IPS-18c (cell line): ENCODE measurements around the gene CELSR1.
"Not testable (repeated sequence)": the region's sequence is repeated elsewhere in the genome, so short reads cannot be mapped to it uniquely, and the experiment has no call there.

Experiments used
- H3K4me3 ChIP-seq: 2 replicates; pipeline ENCODE4 v1.7.0; 2013; ENCODE audit warnings: low read depth, mild to moderate bottlenecking, low read length, moderate library complexity; ENCODE audit not compliant: insufficient read depth
- H3K9me3 ChIP-seq: one replicate; pipeline ENCODE4 v1.6.1; 2013; ENCODE audit warnings: mild to moderate bottlenecking, low read length, moderate library complexity; ENCODE audit not compliant: control insufficient read depth, insufficient read depth

CELSR1 gene

DNA sequence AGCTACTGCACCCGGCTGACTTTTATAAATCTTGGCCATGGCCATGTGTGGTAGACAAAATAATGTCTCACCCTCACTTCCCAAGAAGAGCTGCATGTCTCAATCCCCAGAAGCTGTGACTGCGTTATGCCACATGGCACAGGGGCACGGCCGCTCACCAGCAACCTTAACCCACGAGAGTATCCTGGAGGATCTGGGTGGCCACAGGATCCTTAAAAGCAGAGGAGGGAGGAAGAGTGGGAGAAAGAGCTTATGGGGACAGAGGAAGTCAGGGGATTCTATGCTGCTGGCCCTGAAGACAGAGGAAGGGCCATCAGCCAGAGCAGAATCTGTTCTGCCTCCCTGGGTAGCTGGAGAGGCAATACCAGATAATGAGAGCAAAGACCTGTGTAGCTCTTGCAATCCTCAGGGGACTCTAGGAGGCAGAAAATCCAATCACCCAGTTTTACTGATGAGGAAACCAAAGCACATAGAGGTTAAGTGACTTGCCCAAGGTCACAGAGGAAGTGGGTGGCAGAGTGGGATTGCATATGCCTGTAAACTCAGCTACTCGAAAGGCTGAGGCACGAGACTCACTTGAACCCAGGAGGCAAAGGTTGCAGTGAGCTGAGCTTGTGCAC, 55.3 kb downstream of the CELSR1 start:
- Histone ChIP-seq H3K4me3 (no peak overlapping the region), H3K9me3 (peaks cover 2% of the 10 kb centered on the region)

DNA sequence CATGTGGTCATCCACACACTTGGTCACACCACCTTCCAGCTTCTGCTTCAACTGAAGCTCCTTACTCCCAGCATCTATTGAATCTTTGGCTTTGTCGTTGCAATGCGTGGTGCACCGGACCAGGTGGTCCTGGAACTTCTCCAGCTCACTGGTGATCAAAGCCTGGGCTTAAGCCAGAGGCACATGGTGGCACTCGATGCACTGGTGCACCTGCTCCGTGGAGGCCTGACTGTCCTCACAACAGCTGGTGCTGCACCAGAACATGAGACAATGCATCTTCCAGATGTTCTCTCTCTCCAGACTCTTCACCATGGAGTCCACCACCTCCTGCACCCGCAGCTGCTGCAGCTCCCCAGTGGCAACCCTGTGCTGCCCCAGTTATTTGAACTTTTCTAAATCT, 56.0 kb downstream of the CELSR1 start:
- Histone ChIP-seq H3K9me3 (peaks cover 2% of the 10 kb centered on the region), H3K4me3 (no peak overlapping the region)

DNA sequence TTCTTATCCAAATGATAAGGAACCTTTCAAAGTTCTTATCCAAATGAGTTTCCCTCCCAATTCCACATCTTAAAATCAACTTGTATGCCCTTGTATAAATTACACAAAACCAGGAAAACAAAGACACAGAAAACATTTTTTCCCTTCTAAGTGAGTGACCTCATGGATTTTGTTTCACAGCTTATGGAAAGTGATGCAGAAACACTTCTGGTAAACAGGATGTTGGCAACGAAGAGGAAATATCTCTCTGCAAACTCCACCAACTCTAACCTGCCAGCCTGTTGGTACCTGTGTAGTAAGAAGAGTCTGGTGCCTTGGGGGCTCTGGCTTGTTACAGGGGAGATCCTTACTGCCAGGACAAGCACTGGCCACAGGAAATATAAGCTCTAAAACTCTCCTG, 57.0 kb downstream of the CELSR1 start:
- Histone ChIP-seq H3K9me3 (peaks cover 2% of the 10 kb centered on the region), H3K4me3 (no peak overlapping the region)

DNA sequence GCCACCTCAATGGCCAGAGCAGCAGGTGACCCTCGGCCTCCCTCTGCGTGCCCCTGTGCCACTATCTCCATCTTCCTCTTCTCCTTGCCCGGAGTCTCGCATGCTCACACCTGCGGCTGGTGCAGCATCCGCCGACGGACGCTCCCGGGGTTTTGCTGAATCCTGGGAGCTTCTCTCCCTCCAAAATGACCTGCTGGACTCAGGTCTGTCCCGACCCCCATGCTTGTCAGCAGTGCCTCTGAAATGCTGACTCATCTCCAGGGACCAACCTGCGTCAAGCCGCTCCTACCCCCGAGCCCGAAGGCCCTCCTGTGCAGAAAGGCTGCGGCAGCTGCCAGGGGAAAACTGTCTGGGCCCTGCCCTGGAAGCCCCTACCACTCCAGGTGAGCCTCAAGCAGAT, 58.4 kb downstream of the CELSR1 start:
- H3K9me3 ChIP-seq = peaks cover 2% of the 10 kb centered on the region
- H3K4me3 ChIP-seq = no peak overlapping the region

DNA sequence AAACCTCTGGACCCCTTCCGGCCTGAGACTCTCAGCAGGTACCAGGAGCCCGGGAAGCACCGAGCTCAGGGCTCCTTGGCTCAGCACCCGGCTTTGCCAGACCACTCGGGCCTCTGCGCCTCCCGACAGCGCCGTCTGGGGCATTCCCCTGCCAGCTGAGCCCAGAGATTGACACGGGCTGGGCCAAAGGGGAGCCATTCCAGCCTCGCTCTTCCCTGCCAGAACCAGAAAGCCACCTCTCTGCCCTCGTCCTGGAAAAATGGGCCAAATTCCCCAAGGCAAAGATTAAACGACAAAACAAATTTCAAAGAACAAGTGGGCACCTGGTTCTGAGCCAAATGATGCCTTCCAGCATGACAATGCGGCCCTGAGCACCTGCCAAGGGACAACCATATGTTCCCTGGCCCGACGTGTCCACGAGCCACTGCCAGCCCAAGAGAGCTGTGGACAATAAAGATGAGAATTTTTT, 59.3 kb downstream of the CELSR1 start:
- H3K9me3 ChIP-seq = no peaks in the 10 kb centered on the region
- no peak overlapping the region for H3K4me3 ChIP-seq

DNA sequence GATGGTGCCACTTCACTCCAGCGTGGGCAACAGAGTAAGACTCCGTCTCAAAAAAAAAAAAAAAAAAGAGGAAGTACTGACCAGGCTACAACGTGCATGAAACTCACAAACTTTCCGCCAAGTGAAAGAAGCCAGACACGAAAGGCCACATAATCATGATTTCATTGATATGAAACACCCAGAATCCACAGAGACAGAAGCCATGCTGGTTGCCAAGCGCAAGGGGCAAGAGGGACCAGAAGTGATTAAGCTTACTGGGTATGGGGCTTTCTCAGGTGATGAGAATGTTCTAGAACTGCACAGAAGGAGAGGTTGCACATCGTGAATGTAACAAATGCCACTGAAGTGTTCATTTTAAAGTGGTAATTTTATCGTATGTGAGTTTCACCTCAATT, 60.9 kb downstream of the CELSR1 start:
- Histone ChIP-seq H3K4me3 (no peak overlapping the region), H3K9me3 (no peaks in the 10 kb centered on the region)

DNA sequence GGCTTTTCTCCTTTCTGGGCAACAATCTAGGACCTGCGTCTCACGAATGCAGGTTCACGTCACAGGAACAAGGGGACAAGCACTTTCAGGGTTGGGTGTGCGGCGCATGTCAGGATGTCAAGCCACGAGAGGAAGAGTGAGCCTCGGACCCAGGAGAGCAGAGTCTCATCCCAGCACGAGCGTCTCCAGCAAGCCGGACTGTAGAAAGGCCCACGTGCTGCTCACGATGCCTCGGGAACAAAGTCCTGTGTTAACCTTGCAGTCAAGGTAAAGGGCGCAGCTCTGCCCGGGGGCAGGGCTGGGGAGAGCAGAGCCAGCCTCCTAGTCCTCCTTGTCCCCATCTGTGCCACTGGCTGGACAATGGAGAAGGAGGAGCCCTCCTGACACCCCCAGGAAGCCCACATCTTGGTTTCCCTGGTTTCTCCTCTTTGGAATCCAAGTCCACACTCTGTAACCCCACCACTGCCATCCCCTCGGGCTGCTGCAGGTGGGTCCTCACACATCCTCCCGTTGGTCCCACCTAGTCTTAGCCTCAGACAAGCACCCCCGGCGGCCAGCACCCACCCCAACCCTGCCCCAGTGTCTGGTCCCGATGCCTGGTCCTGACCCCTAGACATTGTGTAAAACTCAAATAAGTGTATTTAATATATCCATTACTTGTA, 63.4 kb downstream of the CELSR1 start:
- no peak overlapping the region for H3K4me3 ChIP-seq
- H3K9me3 ChIP-seq = no peaks in the 10 kb centered on the region

DNA sequence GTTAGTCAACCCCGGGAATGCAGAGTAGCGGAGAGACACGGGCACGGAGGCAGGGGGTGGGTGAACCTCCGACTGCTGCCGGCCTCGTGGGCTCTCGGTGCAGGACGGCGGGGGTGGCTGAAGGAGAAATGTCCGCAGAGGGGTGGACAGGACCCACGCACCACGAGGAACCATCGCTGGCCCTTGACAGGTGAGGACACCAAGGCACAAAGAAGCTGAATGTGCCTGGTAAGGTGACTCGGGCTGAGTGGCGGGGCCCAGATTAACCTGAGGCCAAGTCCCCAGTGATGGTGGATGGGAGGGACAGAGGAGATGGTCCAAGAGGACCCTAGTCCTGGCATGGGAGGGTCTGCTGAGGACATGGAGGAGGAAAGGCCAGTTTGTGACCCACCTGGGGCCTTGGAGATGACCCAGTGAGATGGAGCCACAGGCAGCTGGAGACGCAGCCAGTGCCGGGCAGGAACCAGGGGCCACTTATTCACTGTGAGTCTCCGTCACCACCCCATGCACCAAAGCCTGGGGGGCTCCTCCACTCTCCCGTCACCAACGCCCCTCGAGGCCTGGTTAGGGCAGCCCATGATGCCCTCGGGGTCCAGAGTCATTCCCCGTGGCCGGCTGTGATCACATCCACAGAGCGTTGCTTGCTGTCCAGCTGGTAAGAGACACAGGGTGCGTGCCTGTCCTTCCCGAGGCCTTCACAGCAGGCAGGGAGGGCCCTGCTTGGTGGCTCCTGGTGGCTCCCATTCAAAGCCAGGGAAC, 64.2 kb downstream of the CELSR1 start:
- Histone ChIP-seq H3K9me3 (peaks cover 3% of the 10 kb centered on the region), H3K4me3 (no peak overlapping the region)

DNA sequence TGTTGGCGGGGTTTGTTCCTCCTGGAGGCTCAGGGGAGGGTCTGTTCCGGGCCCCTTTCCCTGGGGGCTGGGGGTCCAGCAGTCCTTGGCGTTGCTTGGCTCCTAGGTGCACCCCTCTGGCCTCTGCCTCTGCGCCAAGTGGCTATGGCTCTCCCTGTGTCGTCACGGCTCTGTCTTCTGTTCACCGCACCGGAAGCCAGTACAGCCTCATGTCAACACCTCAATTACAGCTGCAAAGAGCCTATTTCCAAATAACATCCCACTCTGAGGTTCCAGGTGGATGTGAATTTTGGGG, 64.8 kb downstream of the CELSR1 start:
- Histone ChIP-seq H3K9me3 (peaks cover 3% of the 10 kb centered on the region), H3K4me3 (no peak overlapping the region)

DNA sequence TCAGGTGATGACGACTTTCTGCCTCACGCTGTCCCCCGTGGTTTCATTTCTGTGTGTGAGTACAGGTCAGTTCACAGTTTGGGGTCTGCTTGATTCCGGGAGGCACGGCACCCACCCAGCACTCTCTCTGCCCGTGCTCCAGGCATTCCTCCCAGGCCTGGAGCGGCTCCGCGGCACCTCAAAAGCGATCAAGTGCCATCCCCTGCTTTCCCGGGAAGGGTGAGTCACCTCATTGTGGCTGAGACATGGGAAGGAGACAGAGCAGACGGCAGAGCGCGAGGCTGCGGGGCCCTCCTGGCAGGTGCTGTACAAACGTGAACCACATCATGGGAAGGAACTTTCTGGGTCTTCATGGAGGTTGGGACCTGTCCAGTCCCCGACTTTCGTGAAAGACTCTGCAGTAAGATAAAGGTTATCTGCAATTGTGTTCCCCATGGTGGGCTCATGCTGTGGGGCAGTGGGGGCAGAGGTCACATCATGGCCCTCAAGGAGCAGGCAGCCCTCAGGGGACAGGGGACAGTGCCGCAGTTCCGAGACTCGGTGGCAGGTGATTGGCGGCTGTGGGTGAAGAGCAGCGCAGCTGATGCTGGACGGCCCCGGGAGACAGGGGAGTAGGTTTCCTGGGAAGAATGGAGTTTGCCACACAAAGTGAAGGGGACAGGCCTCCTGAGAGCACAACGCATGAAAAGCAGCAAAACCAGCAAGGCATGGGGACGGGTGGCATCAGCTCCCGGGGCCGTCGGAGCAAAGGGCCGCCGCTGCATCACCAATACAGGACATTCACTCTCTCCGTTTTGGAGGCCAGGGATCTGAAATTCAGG, 65.3 kb downstream of the CELSR1 start:
- Histone ChIP-seq H3K9me3 (peaks cover 3% of the 10 kb centered on the region), H3K4me3 (no peak overlapping the region)

DNA sequence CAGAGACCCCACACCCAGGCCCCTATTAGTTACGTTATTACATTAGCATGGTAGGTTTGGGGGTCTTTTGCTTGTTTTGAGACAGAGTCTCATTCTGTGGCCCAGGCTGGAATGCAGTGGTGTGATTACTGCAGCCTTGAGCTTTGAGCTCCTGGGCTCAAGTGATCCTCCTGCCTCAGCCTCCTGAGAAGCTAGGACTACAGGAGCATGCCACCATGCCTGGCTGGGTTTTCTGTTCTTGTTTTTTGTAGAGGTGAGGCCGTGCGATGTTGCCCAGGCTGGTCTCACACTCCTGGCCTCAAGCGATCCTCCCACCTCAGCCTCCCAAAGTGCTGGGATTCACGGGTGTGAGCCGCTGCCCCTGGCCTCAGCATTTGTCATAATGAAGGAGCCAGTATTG, 66.1 kb downstream of the CELSR1 start:
- H3K4me3 ChIP-seq = not testable (repeated sequence)

DNA sequence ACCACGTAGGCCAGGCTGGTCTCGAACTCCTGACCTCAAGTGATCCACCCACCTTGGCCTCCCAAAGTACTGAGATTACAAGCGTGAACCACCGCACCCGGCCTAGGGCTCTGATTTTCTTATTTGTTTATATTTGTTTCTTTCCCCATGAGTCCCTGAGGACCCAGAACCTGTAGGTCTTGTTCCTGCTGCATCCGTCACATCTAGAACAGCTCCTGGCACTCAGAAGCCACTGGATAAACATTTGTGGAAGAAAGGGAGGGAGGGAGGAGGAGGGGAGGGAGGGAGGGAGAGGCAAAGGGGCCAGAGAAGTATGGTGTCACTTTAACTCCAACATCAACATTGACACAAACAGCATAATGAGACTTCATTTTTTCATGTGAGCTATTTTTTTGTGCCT, 67.7 kb downstream of the CELSR1 start:
- H3K9me3 ChIP-seq = peaks cover 3% of the 10 kb centered on the region
- no peak overlapping the region for H3K4me3 ChIP-seq

More for the DNA sequence above, 66.1 kb downstream of the CELSR1 start:
- H3K9me3 ChIP-seq = not testable (repeated sequence)

DNA sequence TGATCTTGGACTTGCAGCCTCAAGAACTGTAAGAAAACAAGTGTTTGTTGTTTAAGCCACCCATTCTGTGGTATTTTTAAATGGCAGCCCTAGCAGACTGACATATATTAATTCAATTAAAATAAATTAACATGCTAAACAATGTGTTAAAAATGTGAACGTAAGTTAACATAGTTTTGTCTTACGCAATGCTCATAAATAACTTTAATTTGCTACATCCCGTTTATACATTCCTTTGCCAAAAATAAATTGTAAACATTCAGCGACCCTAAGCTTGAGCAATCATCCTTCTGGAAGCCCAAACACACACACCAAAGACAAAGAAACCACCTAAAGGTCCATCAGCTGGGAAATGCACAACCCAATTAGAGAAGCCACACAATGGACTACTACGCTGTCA, 70.4 kb downstream of the CELSR1 start:
- H3K9me3 ChIP-seq = peaks cover 3% of the 10 kb centered on the region
- H3K4me3 ChIP-seq = no peak overlapping the region

DNA sequence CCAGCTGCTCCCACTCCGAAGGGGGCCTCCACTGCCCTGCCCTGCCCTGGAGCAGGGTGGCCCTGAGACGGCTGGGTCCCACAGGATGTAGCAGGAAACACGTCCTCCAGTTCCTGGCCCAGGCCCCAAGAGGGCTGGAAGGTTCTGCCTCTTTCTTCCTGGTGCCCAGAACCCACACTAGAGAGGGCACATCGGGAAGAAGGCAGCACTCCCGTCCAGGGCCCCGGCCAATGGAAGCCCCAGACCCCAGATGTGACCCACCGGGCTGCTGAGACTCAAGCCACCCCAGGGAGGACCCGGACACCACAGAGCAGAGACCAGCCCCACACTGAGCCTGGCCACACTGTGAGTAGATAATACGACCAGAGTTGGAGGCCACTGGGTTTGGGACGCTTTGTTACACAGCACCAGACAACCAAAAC, 71.2 kb downstream of the CELSR1 start:
- Histone ChIP-seq H3K4me3 (no peak overlapping the region), H3K9me3 (peaks cover 3% of the 10 kb centered on the region)

DNA sequence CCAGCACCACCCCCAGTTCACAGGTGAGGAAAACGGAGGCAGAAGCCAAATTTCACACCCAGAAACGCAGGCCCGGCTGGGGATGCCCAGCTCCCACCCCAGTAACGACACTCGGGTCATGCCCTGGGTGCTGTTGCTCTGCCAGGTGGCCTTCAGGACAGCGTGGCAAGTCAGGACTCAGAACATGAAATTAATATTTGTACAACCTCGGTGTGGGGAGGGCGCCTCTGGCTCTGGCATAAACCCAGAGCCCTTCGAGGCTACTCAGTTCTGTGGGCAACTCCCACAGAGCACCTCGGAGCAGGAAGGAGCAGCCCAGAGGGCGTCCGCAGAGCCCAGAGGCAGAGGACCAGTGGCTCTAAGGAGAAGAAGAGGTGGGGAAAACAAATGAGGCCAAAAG, 71.6 kb downstream of the CELSR1 start:
- peaks cover 3% of the 10 kb centered on the region for H3K9me3 ChIP-seq
- no peak overlapping the region for H3K4me3 ChIP-seq

DNA sequence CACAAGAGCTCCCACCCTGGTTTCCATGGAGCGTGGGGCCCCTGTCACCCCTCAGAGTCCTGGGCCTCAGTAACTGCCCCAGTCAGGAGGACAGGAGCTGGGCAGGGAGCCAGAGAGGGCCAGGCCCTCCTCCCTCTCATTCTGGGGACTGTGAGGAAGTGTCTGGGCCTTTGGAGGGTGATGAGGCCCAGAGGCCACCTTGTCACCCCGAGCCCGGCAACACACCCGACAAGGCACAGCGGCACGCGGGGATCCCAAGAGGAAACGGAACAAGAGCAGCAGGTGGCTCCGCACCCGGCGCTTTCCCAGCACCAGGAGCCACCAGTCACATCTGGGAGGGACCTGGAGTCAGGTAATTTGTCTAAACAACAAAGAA, 72.1 kb downstream of the CELSR1 start:
- peaks cover 3% of the 10 kb centered on the region for H3K9me3 ChIP-seq

DNA sequence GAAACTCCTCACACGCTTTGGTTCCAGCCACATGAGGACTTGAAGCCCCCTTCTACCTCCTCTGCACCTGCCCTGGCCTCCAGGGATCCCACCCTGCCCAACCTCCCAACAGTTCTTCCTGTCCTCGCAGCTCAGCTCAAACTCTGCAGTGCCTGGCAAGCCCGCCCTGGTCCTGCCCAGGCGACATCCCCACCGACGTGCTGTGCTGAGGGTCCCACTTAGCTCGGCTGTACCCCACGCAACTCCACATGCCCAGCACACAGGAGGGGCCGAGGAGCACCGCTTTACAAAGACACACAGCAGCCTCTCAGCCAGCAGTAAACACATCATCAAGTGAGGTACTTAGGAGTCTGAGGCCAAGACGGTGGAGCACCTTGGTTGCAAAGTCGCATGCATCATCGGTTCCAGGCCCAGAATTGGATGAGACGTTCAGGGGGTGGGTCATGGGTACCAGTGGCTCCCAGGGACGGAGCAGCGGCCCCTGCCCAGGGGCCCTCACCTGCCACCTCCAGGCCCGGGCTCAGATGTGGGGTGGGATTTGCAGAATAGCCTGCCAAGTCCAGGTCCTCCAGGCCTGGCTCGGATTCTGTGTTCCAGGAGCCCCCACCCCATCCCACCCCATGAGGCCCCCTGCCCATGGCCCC, 72.6 kb downstream of the CELSR1 start:
- peaks cover 3% of the 10 kb centered on the region for H3K9me3 ChIP-seq

More for the DNA sequence above, 72.1 kb downstream of the CELSR1 start:
- no peak overlapping the region for H3K4me3 ChIP-seq

More for the DNA sequence above, 72.6 kb downstream of the CELSR1 start:
- no peak overlapping the region for H3K4me3 ChIP-seq
